ENCODE measurements around the gene RNF168. TPM values are rescaled to one million over a fixed set of nuclear protein-coding genes. Genes with fewer than 3 reads are reported as not detected.
"Not testable (repeated sequence)": the region's sequence is repeated elsewhere in the genome, so short reads cannot be mapped to it uniquely, and the experiment has no call there.

Gene RNF168
- total and polyA plus RNA-seq, 2 donors (not counting 1 experiment from before 2014, with no cell fraction given): 3.4 to 42.7 TPM

GRCh38 chr3:196523841-196524240 is 20.3 kb upstream of the RNF168 start:
- ATAC-seq (ENCODE audit: low read depth) (no peak), DNase-seq (no peak)
- Histone ChIP-seq H3K4me3 (ENCODE audit: control extremely low read depth in 1 of 5, extremely low read depth in 1 of 5, insufficient read depth in 1 of 5, low read depth in 2 of 5, low read length in 4 of 5) (no peak overlapping the region), H3K9ac (ENCODE audit: low read length) (no peak overlapping the region), H2AFZ (ENCODE audit: insufficient read depth, low read depth, low read length, poor library complexity, severe bottlenecking) (no peak overlapping the region), H3K36me3 (replicated peaks in 1 of 2; ENCODE audit: control extremely low read depth in 1 of 2, control insufficient read depth in 1 of 2, extremely low read depth in 1 of 2, insufficient read depth in 2 of 2, low read length in 1 of 2) (no peaks in the 10 kb centered on the region), H3K79me2 (ENCODE audit: control insufficient read depth, insufficient read depth, low read length) (no peaks in the 10 kb centered on the region), H3K9me3 (ENCODE audit: control extremely low read depth in 1 of 3, control insufficient read depth in 2 of 3, insufficient read depth in 1 of 3, low read length in 2 of 3) (peaks cover 3 to 54% (median 35%) of the 10 kb centered on the region in 3 donors), H3K4me2 (replicated peaks; ENCODE audit: low read depth, low read length, poor library complexity, severe bottlenecking) (no peak overlapping the region), H3K4me1 (ENCODE audit: control insufficient read depth in 2 of 2, insufficient read depth in 2 of 2, low read length in 2 of 2) (peaks cover 4% of the 10 kb centered on the region in 2 donors), H3K27ac (ENCODE audit: low read length in 2 of 2) (no peak overlapping the region), H3K27me3 (replicated peaks in 1 of 4; ENCODE audit: control extremely low read depth in 1 of 4, control insufficient read depth in 3 of 4, insufficient read depth in 4 of 4, low read length in 3 of 4) (peaks cover 0 to 2% (median 0%) of the 10 kb centered on the region in 4 experiments), H4K20me1 (ENCODE audit: control insufficient read depth, insufficient read depth, low read length, poor library complexity, severe bottlenecking) (no peaks in the 10 kb centered on the region)
- WGBS (ENCODE audit: insufficient coverage): no CpG with 5 or more reads among the region's 4 CpGs
- Mint-ChIP-seq H3K27ac (no peak overlapping the region), H3K4me3 (no peak overlapping the region), H3K4me1 (peaks cover 7% of the 10 kb centered on the region), H3K9me3 (ENCODE audit: insufficient read depth) (peaks cover 27% of the 10 kb centered on the region), H3K27me3 (no peaks in the 10 kb centered on the region)
- ChIA-PET CTCF (interaction anchor here (0.6 to 2.6 kb wide), 5 partner anchors 10 to 451 kb away, joined by 3 to 10 read pairs (median 4); no protein-coding TSS in a partner anchor), POLR2A (no interaction called here)
- TF ChIP-seq EZH2 (IDR thresholded peaks at IDR 0.05; ENCODE audit: borderline replicate concordance, insufficient read depth, low read depth, low read length, poor library complexity, severe bottlenecking): no peak
- TF ChIP-seq CTCF (IDR thresholded peaks at IDR 0.05): no peak
- intact Hi-C loops (cut with micrococcal nuclease): no loop called here

- H3K27me3 Mint-ChIP-seq; H3K4me1 ChIP-seq (ENCODE audit: control insufficient read depth in 2 of 2, insufficient read depth in 2 of 2, low read length in 2 of 2); H3K79me2 ChIP-seq (ENCODE audit: control insufficient read depth, insufficient read depth, low read length); DNase-seq; H4K20me1 ChIP-seq (ENCODE audit: control insufficient read depth, insufficient read depth, low read length, poor library complexity, severe bottlenecking); H3K27ac ChIP-seq (ENCODE audit: low read length in 2 of 2); POLR2A ChIA-PET; H3K4me1 Mint-ChIP-seq; H3K4me3 Mint-ChIP-seq; H2AFZ ChIP-seq (ENCODE audit: insufficient read depth, low read depth, low read length, poor library complexity, severe bottlenecking); H3K27ac Mint-ChIP-seq; H3K4me2 ChIP-seq (replicated peaks; ENCODE audit: low read depth, low read length, poor library complexity, severe bottlenecking); H3K36me3 ChIP-seq (replicated peaks in 1 of 2; ENCODE audit: control extremely low read depth in 1 of 2, control insufficient read depth in 1 of 2, extremely low read depth in 1 of 2, insufficient read depth in 2 of 2, low read length in 1 of 2); ATAC-seq (ENCODE audit: low read depth); H3K4me3 ChIP-seq (ENCODE audit: control extremely low read depth in 1 of 5, extremely low read depth in 1 of 5, insufficient read depth in 1 of 5, low read depth in 2 of 5, low read length in 4 of 5); H3K9ac ChIP-seq (ENCODE audit: low read length); H3K27me3 ChIP-seq (replicated peaks in 1 of 4; ENCODE audit: control extremely low read depth in 1 of 4, control insufficient read depth in 3 of 4, insufficient read depth in 4 of 4, low read length in 3 of 4); intact Hi-C loops (cut with micrococcal nuclease): not testable (repeated sequence)
- H3K9me3 ChIP-seq (ENCODE audit: control extremely low read depth in 1 of 3, control insufficient read depth in 2 of 3, insufficient read depth in 1 of 3, low read length in 2 of 3): peaks cover 7 to 73% (median 58%) of the 10 kb centered on the region in 3 donors
- CTCF ChIA-PET: interaction anchor here (2.6 kb wide), 1 partner anchor 268 kb away, joined by 10 read pairs; no protein-coding TSS in a partner anchor
- peaks cover 29% of the 10 kb centered on the region for H3K9me3 Mint-ChIP-seq (ENCODE audit: insufficient read depth)
- 100% methylated on average over 4 of the region's 12 CpGs for WGBS (ENCODE audit: insufficient coverage)
Measured at GRCh38 chr3:196521291-196521690, 17.7 kb upstream of the RNF168 start.

Measured in B cell (primary cell).